Hematopoietic multipotent progenitor cell treated with erythropoietin and hydrocortisone succinate and interleukin-3 and kit ligand, for 8 days (in vitro differentiated cells): ENCODE data around the gene RABAC1.
A peak's percentile ranks its signal among the peaks of the same experiment; 100 is the strongest.

ENCODE experiments used
- DNase-seq: peaks from one replicate; pipeline ENCODE4 v3.0.0-alpha.2; 2015

RABAC1 gene

GRCh38 chr19:41988947-41989346 is 29.8 kb upstream of the RABAC1 start:
- DNase-seq, result no peak

- no peak for DNase-seq
Observed at GRCh38 chr19:41987141-41987860, 28.2 kb upstream of the RABAC1 start.

- DNase-seq, result no peak
Observed at GRCh38 chr19:41984961-41985360, 25.8 kb upstream of the RABAC1 start.

GRCh38 chr19:41981724-41982123 is 22.6 kb upstream of the RABAC1 start:
- no peak for DNase-seq

- no peak for DNase-seq
Observed at GRCh38 chr19:41978470-41978869, 19.3 kb upstream of the RABAC1 start.

- no peak for DNase-seq
Observed at GRCh38 chr19:41977916-41978315, 18.8 kb upstream of the RABAC1 start.

GRCh38 chr19:41974652-41975051 is 15.5 kb upstream of the RABAC1 start:
- DNase-seq, result no peak

- DNase-seq, result no peak
Observed at GRCh38 chr19:41971363-41971762, 12.2 kb upstream of the RABAC1 start.

- DNase-seq, result no peak
Observed at GRCh38 chr19:41969772-41970458, 10.8 kb upstream of the RABAC1 start.

GRCh38 chr19:41968751-41969595 is 9.9 kb upstream of the RABAC1 start:
- no peak for DNase-seq

GRCh38 chr19:41967054-41967783 is 8.1 kb upstream of the RABAC1 start:
- DNase-seq, result no peak

- no peak for DNase-seq
Observed at GRCh38 chr19:41965106-41965505, 6.0 kb upstream of the RABAC1 start.

GRCh38 chr19:41960973-41961372 is 1.9 kb upstream of the RABAC1 start:
- no peak for DNase-seq

GRCh38 chr19:41958367-41959055 is 610 bp downstream of the RABAC1 start:
- peak; percentile 46 for DNase-seq

GRCh38 chr19:41957838-41958366 is 1.2 kb downstream of the RABAC1 start:
- DNase-seq, result peak; percentile 82

GRCh38 chr19:41957161-41957837 is 1.8 kb downstream of the RABAC1 start:
- no peak for DNase-seq

- DNase-seq, result no peak
Observed at GRCh38 chr19:41956621-41957020, 2.5 kb downstream of the RABAC1 start.

GRCh38 chr19:41955521-41955920 is 3.6 kb downstream of the RABAC1 start:
- DNase-seq, result peak; percentile 43

- peak; percentile 75 for DNase-seq
Observed at GRCh38 chr19:41951686-41952172, 7.4 kb downstream of the RABAC1 start.

- DNase-seq, result no peak
Observed at GRCh38 chr19:41947091-41947490, 12.0 kb downstream of the RABAC1 start.

- DNase-seq, result no peak
Observed at GRCh38 chr19:41945135-41945766, 13.9 kb downstream of the RABAC1 start.
